GM19035 (cell line): ENCODE measurements around the gene KIF21A.

Source experiments
- ATAC-seq: cut with Tn5 transposase; IDR thresholded peaks from one replicate; pipeline ENCODE4 v1.9.1; 2021; ENCODE audit not compliant: unreplicated experiment

Gene KIF21A

GRCh38 chr12:39389399-39390150 lies 53.3 kb downstream of the KIF21A start:
- ATAC-seq: no peak

- ATAC-seq: no peak
Measured at GRCh38 chr12:39386335-39386734, 56.6 kb downstream of the KIF21A start.

- ATAC-seq: no peak
Measured at GRCh38 chr12:39383114-39383513, 59.8 kb downstream of the KIF21A start.

- ATAC-seq: no peak
Measured at GRCh38 chr12:39380090-39380489, 62.8 kb downstream of the KIF21A start.

DNA sequence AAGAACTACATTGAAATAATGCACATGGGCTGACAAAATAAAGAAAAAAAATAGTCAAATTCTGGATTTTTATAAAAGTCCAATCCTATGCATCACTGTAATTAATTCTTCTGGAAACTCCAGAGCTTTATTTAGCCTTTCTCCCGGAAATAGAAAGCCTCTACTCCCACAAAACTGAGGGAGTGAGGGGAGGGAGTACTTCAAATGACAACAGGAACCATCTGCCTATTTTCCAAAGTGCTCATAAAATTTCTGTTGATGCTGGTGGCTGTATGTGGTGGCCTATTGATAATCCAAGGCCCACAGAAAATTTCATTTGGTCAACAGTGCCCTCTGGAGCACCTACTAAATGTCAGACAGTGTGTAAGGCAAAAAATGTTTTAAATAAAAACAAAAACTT lies 64.6 kb downstream of the KIF21A start:
- ATAC-seq: no peak

DNA sequence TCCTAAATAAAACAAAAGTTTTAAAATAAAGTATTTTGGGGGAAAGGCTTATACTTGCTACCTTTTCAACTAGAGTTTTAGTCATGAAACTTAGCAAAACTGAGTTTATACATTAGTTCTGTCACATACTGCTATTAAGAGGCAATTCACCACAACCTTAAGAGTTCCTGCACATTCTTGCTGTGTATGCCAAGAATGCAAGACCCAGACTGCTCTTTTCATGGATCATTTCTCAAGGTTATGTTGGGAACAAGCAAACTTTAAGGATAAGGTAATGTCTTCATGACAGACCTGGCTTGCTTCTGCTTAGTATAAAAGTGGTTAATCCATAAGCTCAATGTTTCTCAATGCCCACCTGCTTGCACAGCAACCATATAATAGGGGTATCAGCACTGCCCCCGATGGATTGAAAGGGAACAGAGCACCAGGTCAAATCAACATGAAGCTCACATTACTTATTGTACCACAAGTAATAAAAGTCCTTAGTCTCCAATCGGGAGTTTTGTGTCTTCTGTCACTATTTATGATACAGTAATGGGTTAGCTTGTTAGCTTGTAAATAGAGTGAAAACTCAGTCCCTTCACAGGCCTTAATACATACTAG lies 67.6 kb downstream of the KIF21A start:
- no peak for ATAC-seq

DNA sequence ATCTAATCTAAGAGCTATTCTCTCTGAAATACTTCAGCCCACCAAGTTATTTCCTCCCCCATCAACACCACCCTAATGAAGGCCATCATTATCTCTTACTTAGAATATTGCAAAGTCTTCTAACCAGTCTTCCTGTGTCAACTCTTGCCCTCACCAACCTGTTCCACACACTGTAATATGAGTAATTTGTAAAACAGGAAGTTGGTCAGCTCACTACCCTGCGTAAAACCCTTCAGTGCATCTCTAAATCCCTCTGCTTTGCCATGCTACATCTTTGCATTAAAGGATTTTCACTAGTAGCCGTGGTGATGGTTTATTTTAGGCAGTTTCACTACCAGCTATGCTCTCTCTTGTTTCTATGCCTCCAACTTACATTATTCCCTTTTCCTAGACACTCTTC lies 70.0 kb downstream of the KIF21A start:
- peak; percentile 82 for ATAC-seq

GRCh38 chr12:39372204-39372925 lies 70.6 kb downstream of the KIF21A start:
- ATAC-seq: no peak

DNA sequence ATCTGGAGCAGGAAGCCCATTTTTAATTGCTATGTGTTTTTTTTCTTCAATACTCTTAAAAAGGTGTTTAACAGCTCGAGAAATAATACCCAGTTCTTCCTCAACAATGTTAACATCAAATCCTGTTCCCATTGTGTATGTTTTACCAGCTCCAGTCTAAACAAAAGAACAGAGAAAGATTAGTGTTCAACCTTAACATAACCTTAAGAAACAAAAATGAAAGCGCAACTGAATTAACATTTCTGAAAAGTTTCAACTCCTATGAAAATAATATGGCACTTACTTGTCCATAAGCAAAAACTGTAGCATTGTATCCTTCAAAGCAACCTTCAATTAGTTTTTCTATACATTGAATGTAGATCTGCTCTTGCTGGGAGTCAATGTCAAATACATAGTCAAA lies 73.2 kb downstream of the KIF21A start:
- no peak for ATAC-seq

GRCh38 chr12:39368891-39369290 lies 74.0 kb downstream of the KIF21A start:
- no peak for ATAC-seq

DNA sequence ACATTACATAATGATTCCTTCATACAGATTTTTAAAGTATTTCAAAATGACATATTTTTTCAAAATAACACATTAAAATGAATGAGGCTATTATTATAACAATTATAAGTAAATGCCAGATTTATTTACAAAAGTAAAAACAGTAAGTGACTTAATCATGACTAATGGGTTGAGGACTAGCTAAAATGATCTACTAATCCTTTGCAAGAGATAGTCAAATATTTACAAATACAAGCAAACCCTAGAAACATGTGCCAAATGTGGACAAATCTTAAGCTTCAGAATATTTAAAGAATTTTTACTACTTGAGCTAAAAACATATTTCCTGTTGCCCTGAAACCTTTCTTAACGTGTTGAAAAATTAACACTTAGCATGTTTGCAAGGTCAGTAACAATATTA lies 74.8 kb downstream of the KIF21A start:
- ATAC-seq: no peak

DNA sequence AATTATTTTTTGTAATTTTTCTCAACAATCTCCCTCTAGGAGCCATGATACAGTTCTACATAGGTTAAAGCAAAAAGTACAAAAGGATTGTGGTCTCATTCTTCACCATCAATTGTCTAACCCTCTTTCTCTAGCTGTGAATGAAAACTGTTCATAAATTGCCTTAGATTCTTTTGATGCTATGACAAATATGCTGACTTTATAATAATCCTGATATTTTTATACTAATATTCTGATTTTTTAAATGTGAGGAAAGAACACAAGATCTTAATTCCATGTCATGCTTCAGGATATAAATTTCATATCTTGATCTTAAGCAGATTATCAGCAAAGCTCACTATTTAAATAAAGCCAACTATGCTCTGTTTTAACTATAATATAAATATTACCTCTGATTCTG lies 75.4 kb downstream of the KIF21A start:
- no peak for ATAC-seq

- no peak for ATAC-seq
Measured at GRCh38 chr12:39365364-39366001, 77.4 kb downstream of the KIF21A start.

DNA sequence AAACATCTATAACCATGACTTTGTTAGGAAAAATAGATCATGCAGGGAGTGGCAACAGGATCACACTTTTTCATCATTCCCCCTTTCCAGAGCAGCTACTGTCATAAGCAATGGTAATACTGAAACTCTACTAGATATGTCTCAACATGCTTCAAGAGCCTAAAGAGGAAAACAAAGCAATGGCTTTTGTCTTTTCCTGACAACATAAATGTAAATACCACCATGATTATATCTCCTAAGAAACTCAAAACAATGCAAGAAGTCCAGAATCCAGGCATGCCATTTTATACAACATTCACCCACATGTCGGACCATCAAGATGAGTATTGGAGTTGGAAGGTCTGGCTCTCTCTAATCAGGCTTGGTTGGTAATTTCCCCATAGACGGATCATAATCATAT lies 78.7 kb downstream of the KIF21A start:
- no peak for ATAC-seq

DNA sequence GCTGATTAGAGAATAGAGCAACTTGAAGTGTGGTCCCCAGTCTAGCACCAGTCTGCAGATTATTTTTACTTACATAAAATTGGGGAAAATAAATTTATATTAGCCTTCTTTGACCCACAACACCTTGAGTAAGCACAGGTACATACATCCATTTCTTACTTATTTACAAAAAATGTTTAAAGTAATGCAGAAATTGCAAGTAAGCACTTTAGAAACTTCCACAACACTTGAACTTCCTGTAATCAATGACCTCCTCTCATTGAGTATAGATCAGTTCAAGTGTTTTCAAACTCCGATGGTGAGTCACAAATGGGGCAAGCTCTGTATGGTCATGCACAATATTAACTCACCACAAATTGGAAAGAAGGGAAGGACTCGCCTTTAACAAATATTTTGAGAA lies 83.3 kb downstream of the KIF21A start:
- ATAC-seq: no peak

DNA sequence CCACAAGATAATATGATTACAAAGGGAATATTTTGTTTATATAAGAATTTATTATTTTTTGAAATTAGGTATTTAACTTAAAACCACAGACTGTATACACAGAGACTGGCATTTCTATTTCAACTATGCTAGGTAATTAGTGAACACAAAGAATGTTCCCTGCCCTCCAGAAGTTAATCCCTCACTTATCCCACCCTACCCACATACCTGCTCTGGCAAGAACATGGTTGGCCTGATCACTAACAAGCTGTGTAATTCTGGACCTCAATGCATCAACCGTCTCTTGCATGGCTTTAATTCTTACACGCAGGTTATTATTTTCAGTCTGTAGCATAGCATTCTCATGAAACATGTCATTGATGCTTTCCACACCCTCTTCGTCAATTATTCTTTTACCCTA lies 85.9 kb downstream of the KIF21A start:
- no peak for ATAC-seq

DNA sequence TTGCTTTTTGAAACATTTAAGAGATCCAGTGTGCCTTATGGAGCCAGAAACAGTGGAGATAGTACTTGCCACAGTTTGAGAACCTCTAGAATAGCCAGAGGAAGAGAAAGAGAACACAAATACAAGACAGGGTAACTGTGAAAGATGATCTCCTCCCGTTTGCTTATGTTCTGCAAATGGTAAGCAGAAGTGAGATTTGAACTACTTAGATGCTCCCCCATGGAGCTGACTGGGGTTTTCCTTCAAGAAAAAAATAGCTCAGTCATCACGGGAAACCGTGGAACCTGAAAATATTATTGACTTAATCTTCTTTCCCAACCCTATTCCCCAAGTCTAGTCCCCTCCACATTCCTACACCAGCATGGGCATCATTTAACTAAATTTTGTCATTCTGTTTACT lies 87.1 kb downstream of the KIF21A start:
- no peak for ATAC-seq

GRCh38 chr12:39354955-39355354 lies 88.0 kb downstream of the KIF21A start:
- no peak for ATAC-seq

DNA sequence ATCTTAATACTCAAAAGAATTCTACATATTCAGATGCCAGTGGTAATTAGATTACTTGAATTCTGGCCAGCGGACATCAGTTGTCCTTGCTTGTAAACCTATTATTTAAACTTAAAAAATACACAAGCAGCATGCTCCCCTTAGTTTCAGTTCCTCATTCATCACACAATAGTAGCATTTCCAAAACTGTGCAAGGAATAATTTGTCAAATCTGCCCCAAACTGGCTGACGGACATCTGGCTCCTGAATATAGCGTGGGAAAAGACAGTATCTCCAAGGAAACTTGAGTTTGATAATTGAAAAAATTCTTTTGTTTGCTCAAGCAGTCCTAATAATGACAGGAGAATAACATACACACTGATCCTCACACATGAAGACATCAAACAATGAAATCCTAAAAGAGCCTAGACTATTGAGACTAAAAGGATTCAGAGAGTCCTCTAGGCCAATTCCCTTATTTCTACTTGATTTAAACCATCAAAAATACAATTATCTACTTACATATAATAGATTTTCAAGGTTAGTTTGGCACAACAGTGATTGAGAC lies 90.4 kb downstream of the KIF21A start:
- ATAC-seq: no peak

DNA sequence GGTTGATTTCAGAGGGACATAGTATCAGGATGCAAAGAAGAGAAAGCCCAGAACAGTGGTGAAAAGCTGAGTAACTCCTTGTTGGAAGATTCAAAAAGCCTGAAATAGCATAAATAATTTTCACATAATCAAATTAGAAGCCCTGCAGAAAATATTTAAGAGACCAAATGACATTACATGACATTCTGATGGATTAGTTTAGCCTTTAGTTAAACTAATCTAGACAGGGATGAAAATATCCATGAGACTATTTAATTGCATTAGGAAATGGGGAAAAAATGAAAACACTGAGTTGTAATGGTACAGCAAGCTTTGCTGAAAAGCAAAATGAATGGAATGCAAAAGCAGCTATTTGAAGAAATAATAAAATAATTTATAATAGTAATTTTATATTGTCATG lies 91.8 kb downstream of the KIF21A start:
- ATAC-seq: no peak

DNA sequence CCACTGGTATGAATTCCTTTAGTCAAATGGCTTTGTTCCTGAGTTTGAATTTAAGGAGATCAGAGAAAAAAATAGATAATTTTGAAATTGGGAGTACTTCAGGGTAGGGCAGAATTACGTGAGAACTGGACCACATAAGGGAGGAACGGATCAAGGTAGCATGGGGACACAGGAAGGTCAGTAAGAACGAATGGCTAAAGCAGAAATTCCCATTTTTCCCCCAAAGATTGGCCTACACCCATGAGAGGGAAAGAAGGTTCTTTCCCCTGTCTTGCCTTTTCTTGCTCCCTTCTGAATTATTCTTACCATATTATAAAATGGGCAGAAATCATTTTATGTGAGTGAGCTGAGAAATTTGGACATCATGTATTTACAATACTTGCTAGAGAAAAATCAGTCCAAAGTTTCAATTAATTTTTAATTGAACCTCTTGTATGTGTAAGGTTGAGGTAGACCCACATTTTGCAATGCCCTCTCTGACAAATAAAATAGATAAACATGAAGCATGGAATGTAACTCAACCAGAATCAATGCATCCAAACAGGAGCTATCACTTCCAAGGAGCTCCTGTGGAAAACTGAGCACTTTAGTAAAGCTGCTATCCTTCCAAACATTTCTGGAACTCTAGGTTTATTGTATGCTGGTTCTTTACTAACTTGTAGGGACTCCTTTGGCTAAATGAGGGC lies 93.8 kb downstream of the KIF21A start:
- no peak for ATAC-seq
